Panc1 (cell line): ENCODE data around the gene DCAF17. TPM values are rescaled to one million over a fixed set of nuclear protein-coding genes. Genes with fewer than 3 reads are reported as not detected.
A peak's percentile ranks its signal among the peaks of the same experiment; 100 is the strongest.

ENCODE experiments used
- ATAC-seq: fragments of 200-7000 bp; cut with Tn5 transposase; 2 replicates; pipeline ENCODE4 v1.9.1; 2020; ENCODE audit warnings: mild to moderate bottlenecking, moderate library complexity
- BruUV-seq: library from RNA; stranded (reverse); fragments of 400-500 nt; replicated peaks from 2 replicates; lab custom pipeline; 2021; lab: Mats Ljungman, UMichigan
- CTCF ChIA-PET: fragments of 300-600 bp; sonication (Branson Sonifier 250); formaldehyde crosslinking; loops from one replicate; lab custom pipeline; 2022; ENCODE audit warnings: antibody characterized with exemption; lab: Charles Lee
- POLR2A ChIA-PET: fragments of 300-600 bp; sonication (Branson Sonifier 250); formaldehyde crosslinking; loops from one replicate; lab custom pipeline; 2022; ENCODE audit warnings: antibody characterized with exemption; lab: Charles Lee
- DNase-seq: peaks from one replicate; pipeline ENCODE4 v3.0.0-alpha.2; 2010; ENCODE audit warnings: low read depth, low spot score
- H3K27ac ChIP-seq: 2 replicates; pipeline ENCODE4 v1.5.1; 2011; ENCODE audit warnings: mild to moderate bottlenecking, low read length, inconsistent platforms
- H3K27me3 ChIP-seq: fragments of 200-500 bp; sonication (Bioruptor generic); 2 replicates; pipeline ENCODE4 v1.6.0; 2014; ENCODE audit warnings: low read length, inconsistent platforms; ENCODE audit not compliant: control insufficient read depth, insufficient read depth
- H3K36me3 ChIP-seq: fragments of 200-500 bp; sonication (Bioruptor generic); 2 replicates; pipeline ENCODE4 v1.5.1; 2014; ENCODE audit warnings: inconsistent platforms, mild to moderate bottlenecking, low read length, moderate library complexity; ENCODE audit not compliant: control insufficient read depth, insufficient read depth
- H3K4me1 ChIP-seq: 2 replicates; pipeline ENCODE4 v1.5.1; 2011; ENCODE audit warnings: inconsistent platforms, mild to moderate bottlenecking, low read length, moderate library complexity; ENCODE audit not compliant: control insufficient read depth, insufficient read depth
- H3K4me3 ChIP-seq, 2 experiments: 2 replicates each; pipeline ENCODE4 v1.5.1; 2011 to 2012; ENCODE audit warnings: low read depth in 2 of 2, low read length in 2 of 2, mild to moderate bottlenecking in 2 of 2, inconsistent platforms in 1 of 2, moderate library complexity in 1 of 2
- H3K9me3 ChIP-seq: fragments of 200-500 bp; sonication (Bioruptor generic); 2 replicates; pipeline ENCODE4 v1.5.1; 2014; ENCODE audit warnings: low read depth, mild to moderate bottlenecking, inconsistent platforms, low read length, moderate library complexity; ENCODE audit not compliant: control insufficient read depth, insufficient read depth
- CTCF ChIP-seq: fragments of 450-650 bp; IDR thresholded peaks from 2 replicates; pipeline ENCODE4 v1.5.1; 2017; ENCODE audit warnings: mild to moderate bottlenecking
- POLR2AphosphoS5 ChIP-seq: IDR thresholded peaks from 2 replicates; pipeline ENCODE4 v1.6.1; 2012; ENCODE audit warnings: mild to moderate bottlenecking, low read depth, low read length, moderate library complexity
- SIN3A ChIP-seq: IDR thresholded peaks from 2 replicates; pipeline ENCODE4 v1.6.1; 2012; ENCODE audit warnings: low read depth, mild to moderate bottlenecking, low read length, moderate library complexity, borderline replicate concordance; ENCODE audit not compliant: insufficient read depth
- TCF7L2 ChIP-seq: IDR thresholded peaks from 2 replicates; pipeline ENCODE4 v1.6.1; 2011; ENCODE audit warnings: mild to moderate bottlenecking, low read depth, low read length, inconsistent platforms
- in situ Hi-C: cut with HindIII; loops from 2 replicates; pipeline ENCODE4 v1.10.0; 2016; ENCODE audit warnings: low sequenced_read_pairs, low pct_unique_long_range_greater_than_20kb
- intact Hi-C: fragments of 100-400 bp; cut with micrococcal nuclease; formaldehyde crosslinking; loops from one replicate; pipeline ENCODE4 v1.10.0; 2022; ENCODE audit not compliant: unreplicated experiment
- total RNA-seq: library from RNA; stranded (reverse); gene quantifications from one replicate; pipeline ENCODE4 v1.2.1, GENCODE V29; 2021; ENCODE audit not compliant: unreplicated experiment
- TF ChIP-seq, protein P1 (sequence below), 2 experiments: IDR thresholded peaks; 2 replicates each; pipeline ENCODE4 v1.6.1; 2011 to 2012; ENCODE audit warnings: low read depth in 2 of 2, control low read depth in 1 of 2, low read length in 1 of 2, mild to moderate bottlenecking in 1 of 2, moderate library complexity in 1 of 2; ENCODE audit not compliant: insufficient read depth in 1 of 2

The DCAF17 gene
- total RNA-seq, 1 experiment from 2014 or later = 19.0 TPM

GRCh38 chr2:171430516-171431410, 3.3 kb upstream of the DCAF17 start:
- H3K27me3 ChIP-seq = no peaks in the 10 kb centered on the region
- CTCF ChIA-PET = interaction anchor here (0.6 kb wide), 1 partner anchor 73 kb away, joined by 3 read pairs; no protein-coding TSS in a partner anchor
- H3K9me3 ChIP-seq = peaks cover 10% of the 10 kb centered on the region; the same call in 1 of the 2 replicates
- peaks cover 10% of the 10 kb centered on the region for H3K4me1 ChIP-seq
- no peak overlapping the region for H3K27ac ChIP-seq
- peaks cover 4% of the 10 kb centered on the region; the same call in 1 of the 2 replicates for H3K36me3 ChIP-seq
- ATAC-seq (no peak), DNase-seq (no peak)
- H3K4me3 ChIP-seq = no peak overlapping the region
- no peak for TF ChIP-seq CTCF
- no peak for TF ChIP-seq SIN3A
- intact Hi-C loops (loop anchor here (5.0 kb wide), 2 partner anchors 443 to 458 kb away; no protein-coding TSS in a partner anchor), in situ Hi-C loops (no loop called here)
- BruUV-seq = TSS peak; percentile 25
- POLR2A ChIA-PET = no interaction called here

DNA sequence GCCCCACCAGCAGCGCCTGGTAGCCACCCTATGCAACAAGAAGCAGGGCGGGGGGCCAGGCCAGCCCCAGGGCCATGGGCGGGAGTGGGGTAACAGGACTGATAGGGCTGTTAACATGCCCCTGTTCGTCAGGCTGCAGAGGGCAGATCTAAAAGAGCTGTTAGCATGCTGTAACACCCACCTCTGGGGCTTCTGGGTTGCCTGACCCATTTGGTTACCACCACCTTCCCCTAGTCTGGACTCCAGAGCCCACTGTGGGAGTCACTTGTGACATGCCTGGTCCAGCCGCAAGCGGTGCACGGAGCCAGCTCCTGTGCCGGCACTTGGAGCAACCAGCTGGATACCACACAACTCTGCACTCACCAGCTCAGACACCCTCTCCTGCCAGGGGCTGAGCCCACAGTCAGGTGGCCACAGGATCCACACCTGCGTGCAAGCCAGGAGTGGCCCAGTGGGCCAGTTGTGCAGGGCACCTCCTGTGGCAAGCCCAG, 2.3 kb upstream of the DCAF17 start:
- peaks cover 4% of the 10 kb centered on the region; the same call in 1 of the 2 replicates for H3K36me3 ChIP-seq
- no peak for TF ChIP-seq TCF7L2
- TF ChIP-seq, protein P1, sequence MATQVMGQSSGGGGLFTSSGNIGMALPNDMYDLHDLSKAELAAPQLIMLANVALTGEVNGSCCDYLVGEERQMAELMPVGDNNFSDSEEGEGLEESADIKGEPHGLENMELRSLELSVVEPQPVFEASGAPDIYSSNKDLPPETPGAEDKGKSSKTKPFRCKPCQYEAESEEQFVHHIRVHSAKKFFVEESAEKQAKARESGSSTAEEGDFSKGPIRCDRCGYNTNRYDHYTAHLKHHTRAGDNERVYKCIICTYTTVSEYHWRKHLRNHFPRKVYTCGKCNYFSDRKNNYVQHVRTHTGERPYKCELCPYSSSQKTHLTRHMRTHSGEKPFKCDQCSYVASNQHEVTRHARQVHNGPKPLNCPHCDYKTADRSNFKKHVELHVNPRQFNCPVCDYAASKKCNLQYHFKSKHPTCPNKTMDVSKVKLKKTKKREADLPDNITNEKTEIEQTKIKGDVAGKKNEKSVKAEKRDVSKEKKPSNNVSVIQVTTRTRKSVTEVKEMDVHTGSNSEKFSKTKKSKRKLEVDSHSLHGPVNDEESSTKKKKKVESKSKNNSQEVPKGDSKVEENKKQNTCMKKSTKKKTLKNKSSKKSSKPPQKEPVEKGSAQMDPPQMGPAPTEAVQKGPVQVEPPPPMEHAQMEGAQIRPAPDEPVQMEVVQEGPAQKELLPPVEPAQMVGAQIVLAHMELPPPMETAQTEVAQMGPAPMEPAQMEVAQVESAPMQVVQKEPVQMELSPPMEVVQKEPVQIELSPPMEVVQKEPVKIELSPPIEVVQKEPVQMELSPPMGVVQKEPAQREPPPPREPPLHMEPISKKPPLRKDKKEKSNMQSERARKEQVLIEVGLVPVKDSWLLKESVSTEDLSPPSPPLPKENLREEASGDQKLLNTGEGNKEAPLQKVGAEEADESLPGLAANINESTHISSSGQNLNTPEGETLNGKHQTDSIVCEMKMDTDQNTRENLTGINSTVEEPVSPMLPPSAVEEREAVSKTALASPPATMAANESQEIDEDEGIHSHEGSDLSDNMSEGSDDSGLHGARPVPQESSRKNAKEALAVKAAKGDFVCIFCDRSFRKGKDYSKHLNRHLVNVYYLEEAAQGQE (IDR thresholded peaks at IDR 0.05; ENCODE audit: insufficient read depth in 1 of 2, low read depth in 2 of 2, low read length in 1 of 2) = no peak
- TF ChIP-seq POLR2AphosphoS5 = no peak
- TF ChIP-seq CTCF = no peak
- TF ChIP-seq SIN3A = no peak
- peaks cover 10% of the 10 kb centered on the region for H3K4me1 ChIP-seq
- in situ Hi-C loops = no loop called here
- no peak overlapping the region for H3K27ac ChIP-seq
- peaks cover 9% of the 10 kb centered on the region; the same call in 1 of the 2 replicates for H3K9me3 ChIP-seq
- BruUV-seq = no TSS peak
- no peak overlapping the region for H3K4me3 ChIP-seq
- no peaks in the 10 kb centered on the region for H3K27me3 ChIP-seq
- no peak for ATAC-seq
- POLR2A ChIA-PET = interaction anchor here (0.7 kb wide), 1 partner anchor 127 kb away, joined by 6 read pairs; no protein-coding TSS in a partner anchor
- CTCF ChIA-PET = interaction anchor here (0.6 kb wide), 1 partner anchor 74 kb away, joined by 3 read pairs; no protein-coding TSS in a partner anchor
- intact Hi-C loops = loop anchor here (5.0 kb wide), 2 partner anchors 444 to 459 kb away; no protein-coding TSS in a partner anchor
- DNase-seq = no peak
